ENCODE data around the gene TAOK2.
"Not testable (repeated sequence)": the region's sequence is repeated elsewhere in the genome, so short reads cannot be mapped to it uniquely, and the experiment has no call there.

The TAOK2 gene

GRCh38 chr16:30003670-30004423, 30.2 kb downstream of the TAOK2 start:
- DNase-seq (ENCODE audit: low read depth in 2 of 2) = no peak

GRCh38 chr16:30004424-30004776, 30.7 kb downstream of the TAOK2 start:
- no peak for DNase-seq (ENCODE audit: low read depth in 2 of 2)

- DNase-seq (ENCODE audit: low read depth in 2 of 2) = no peak
Measured at GRCh38 chr16:30004811-30005242, 31.2 kb downstream of the TAOK2 start.

- no peak for DNase-seq (ENCODE audit: low read depth in 2 of 2)
Measured at GRCh38 chr16:30005341-30006094, 31.9 kb downstream of the TAOK2 start.

GRCh38 chr16:30006095-30006473, 32.4 kb downstream of the TAOK2 start:
- no peak for DNase-seq (ENCODE audit: low read depth in 2 of 2)

- DNase-seq (ENCODE audit: low read depth in 2 of 2) = no peak
Measured at GRCh38 chr16:30006659-30007377, 33.1 kb downstream of the TAOK2 start.

- no peak for DNase-seq (ENCODE audit: low read depth in 2 of 2)
Measured at GRCh38 chr16:30007378-30007895, 33.8 kb downstream of the TAOK2 start.

- DNase-seq (ENCODE audit: low read depth in 2 of 2) = no peak
Measured at GRCh38 chr16:30009085-30009862, 35.6 kb downstream of the TAOK2 start.

DNA sequence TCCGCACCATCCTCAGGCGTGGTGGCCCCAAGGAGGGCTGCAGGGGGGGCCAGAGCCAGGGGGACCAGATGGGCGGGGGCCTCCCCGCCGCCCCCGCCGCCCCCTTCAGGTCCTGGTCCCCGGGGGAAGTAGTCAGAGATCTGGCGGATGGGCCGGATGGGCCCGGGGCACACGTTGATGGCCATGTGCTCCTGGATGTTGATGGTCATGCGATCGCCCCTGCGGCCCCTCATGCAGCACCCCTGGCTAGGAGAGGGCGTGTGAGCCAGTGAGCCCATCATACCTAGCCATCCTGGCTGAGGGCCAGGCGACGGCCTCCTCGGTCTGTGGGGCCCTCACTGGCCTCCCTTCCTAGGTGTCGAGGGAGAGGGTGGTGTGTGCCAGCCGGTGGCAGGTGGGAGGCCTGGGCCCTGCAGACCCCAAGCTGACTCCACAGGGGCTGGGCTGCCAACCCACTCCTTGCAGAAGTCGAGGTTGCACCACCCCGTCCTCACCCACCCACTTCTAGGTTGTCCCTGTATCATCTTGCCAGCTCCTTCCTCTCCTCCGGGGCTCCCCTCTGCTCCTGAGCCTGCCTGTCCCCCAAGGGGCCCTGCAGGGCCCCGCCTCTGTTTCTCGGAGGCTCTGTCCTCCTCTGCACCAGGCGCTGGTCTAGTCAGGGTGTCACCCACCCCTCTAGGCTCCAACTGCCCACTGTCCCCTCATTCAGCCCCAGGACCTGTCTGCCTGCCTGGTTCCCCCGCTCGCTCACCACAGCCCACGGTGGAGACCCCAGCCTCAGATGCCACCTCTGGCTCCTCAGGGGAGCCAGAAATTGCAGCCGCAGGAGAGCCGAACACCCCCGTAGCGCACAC, 36.5 kb downstream of the TAOK2 start:
- DNase-seq (ENCODE audit: low read depth in 2 of 2) = no peak

- DNase-seq (ENCODE audit: low read depth in 2 of 2) = no peak
Measured at GRCh38 chr16:30010844-30011713, 37.4 kb downstream of the TAOK2 start, which contains the start of gene DOC2A. TSS of gene DOC2A (minus strand) at chr16:30011027. CDS start at chr16:30010222, 805 bp downstream.

- no peak for DNase-seq (ENCODE audit: low read depth in 2 of 2)
Measured at GRCh38 chr16:30011714-30012504, 38.2 kb downstream of the TAOK2 start.

DNA sequence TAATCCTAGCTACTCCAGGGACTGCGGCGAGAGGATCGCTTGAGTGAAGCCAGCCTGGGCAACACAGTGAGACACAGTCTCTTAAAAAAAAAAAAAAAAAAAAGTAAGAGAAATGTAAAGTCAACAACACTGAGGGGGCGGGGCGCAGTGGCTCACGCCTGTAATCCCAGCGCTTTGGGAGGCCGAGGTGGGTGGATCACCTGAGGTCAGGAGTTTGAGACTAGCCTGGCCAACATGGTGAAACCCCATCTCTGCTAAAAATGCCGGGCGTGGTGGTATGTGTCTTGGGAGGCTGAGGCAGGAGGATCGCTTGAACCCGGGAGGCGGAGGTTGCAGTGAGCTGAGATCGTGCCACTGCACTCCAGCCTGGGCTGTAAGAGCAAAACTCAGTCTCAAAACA, 38.9 kb downstream of the TAOK2 start:
- DNase-seq (ENCODE audit: low read depth in 2 of 2) = not testable (repeated sequence)

- DNase-seq (ENCODE audit: low read depth in 2 of 2) = not testable (repeated sequence)
Measured at GRCh38 chr16:30015450-30015849, 41.8 kb downstream of the TAOK2 start.

GRCh38 chr16:30016555-30017276, 43.0 kb downstream of the TAOK2 start:
- no peak for DNase-seq (ENCODE audit: low read depth in 2 of 2)

DNA sequence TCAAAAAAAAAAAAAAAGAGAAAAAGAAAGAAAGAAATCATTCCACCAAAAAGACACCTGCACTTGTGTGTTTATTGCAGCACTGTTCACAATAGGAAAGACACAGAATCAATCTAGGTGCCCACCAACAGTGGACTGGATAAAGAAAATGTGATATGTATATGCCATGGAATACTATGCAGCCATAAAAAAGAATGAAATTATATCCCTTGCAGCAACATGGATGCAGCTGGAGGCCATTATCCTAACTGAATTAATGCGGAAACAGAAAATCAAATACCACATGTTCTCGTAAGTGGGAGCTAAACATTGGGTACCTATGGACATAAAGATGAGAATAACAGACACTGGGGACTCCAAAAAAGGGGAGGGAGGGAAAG, 43.6 kb downstream of the TAOK2 start:
- no peak for DNase-seq (ENCODE audit: low read depth in 2 of 2)

GRCh38 chr16:30017937-30018336, 44.3 kb downstream of the TAOK2 start:
- DNase-seq (ENCODE audit: low read depth in 2 of 2) = not testable (repeated sequence)

DNA sequence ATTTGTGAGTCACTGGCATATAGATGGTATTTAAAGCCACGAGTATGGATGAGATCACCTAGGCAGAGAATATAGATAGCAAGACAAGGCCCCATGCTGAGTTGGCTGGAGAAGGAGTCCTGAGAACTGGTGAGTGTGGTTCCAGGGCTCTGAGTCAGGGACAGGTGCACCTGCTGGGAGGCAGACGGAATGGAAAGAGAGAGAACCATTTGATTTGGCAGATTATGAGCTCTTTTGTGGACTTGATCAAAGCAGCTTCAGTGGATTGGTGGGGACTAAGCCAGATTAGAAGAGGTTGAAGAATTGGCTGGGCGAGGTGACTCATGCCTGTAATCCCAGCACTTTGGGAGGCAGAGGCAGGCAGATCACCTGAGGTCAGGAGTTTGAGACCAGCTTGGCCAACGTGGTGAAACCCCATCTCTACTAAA, 45.1 kb downstream of the TAOK2 start:
- DNase-seq (ENCODE audit: low read depth in 2 of 2) = no peak

- no peak for DNase-seq (ENCODE audit: low read depth in 2 of 2)
Measured at GRCh38 chr16:30022887-30023286, 49.2 kb downstream of the TAOK2 start, which contains the start of gene C16orf92. TSS of gene C16orf92 (plus strand) at chr16:30023198. CDS start at chr16:30023341, 143 bp downstream.
